Left ventricle myocardium superior (tissue), 1 donor: ENCODE measurements around the gene DCTN3. TPM values are rescaled to one million over a fixed set of nuclear protein-coding genes. Genes with fewer than 3 reads are reported as not detected.
A peak's percentile ranks its signal among the peaks of the same experiment; 100 is the strongest.

Experiments
- ATAC-seq: fragments of 200-7000 bp; cut with Tn5 transposase; one replicate; pipeline ENCODE4 v1.9.1; 2020; ENCODE audit warnings: mild to moderate bottlenecking, moderate library complexity
- DNase-seq: peaks from one replicate; pipeline ENCODE4 v3.0.0-alpha.2; 2020
- intact Hi-C: fragments of 100-400 bp; cut with micrococcal nuclease; formaldehyde crosslinking; loops from one replicate; pipeline ENCODE4 v1.11.0; 2022
- total RNA-seq: library from RNA; stranded (reverse); fragmentation: NEBNext Ultra II Directional; extraction: Animal tissue kit (Norgen Biotek cat#: 25700); gene quantifications from one replicate; pipeline ENCODE4 v1.2.1, GENCODE V29; 2021
- donor health status: DM: no; HTN: yes; CAD: no; lungs with severe emphysema.

DCTN3 gene
- total RNA-seq, 1 donor from 2014 or later = 139 TPM

DNA sequence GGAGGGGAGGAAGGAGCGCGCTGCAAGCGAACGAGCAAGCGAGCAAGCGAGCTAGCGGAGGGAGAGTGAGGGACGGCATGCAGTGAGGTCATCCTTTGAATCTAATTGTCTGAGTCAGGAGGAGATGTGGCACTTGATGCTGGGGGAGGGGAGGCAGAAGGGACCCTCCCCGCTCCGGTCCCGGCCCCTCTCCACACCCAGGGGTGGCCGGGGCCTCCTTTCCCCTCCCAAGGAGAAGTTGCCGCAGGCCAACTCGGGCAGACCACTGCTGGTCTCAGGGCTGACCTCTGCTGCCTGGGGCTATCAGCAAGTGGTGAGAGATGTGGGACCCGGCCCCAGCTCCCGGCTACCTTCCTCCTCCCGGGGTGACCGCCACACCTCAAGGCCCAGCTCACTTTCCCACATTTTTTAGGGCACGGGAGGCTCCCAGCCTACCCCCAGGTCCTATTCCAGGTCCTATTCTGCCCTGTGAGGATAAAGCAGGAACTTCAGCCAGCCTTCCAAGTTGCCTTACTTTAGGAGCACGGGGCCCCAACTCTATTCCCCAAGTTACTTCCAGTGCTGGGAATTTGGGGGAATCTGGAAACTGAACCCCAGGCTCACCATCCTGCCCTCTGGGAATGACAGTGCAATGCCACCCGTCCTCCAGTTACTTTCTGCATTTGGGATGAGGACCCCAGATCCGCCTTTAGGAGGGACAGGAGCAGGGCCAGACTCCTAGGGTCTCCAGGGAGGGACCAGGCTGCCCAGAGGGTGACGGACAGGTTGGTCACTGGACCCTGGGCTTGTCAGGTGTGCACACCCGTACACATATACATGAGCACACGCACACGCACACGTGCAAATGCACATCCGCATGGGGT lies 41.8 kb downstream of the DCTN3 start:
- intact Hi-C loops = no loop called here
- peak; percentile 51 for DNase-seq
- ATAC-seq = peak; percentile 67

DNA sequence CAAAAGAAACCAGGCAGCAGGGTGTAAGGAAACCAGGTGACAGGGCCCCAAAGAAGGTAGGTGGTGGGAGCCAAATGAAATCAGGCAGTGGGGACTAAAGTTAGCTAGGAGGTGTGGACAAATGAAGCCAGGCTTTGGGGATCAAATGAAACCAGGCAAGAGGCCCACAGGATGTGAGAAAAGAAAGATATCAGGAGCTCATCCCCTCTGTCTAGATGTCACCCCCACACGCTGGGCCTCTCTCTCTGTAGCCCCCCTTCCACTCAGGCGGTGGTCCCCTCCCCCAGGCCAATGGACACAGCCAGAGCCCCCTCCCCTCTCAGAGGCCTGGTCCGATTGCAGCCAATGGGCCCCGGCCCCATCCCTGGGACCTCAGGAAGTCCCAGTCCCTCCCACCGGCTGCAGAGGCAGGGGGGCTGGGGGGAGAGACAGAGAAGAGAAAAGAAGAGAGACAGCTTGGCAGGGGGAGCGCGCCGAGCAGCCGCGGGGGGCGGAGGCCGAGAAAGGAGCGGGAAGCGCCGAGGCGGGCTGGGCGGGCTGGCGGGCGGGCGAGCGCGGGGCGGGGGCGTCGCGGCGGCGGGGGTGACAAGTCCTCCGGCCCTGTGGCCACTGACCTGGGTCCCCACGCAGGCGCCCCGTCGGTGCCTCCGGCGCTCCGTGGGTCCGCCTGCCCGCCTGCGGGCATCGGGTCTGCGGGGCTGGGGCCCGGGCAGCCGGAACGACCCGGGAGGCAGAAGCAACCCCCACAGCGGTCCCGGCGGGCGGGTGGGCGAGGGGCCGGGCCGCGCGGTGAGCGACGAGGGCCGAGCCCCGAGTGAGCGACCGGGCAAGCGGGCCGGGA lies 42.7 kb downstream of the DCTN3 start:
- intact Hi-C loops = no loop called here
- DNase-seq (no peak), ATAC-seq (no peak)

DNA sequence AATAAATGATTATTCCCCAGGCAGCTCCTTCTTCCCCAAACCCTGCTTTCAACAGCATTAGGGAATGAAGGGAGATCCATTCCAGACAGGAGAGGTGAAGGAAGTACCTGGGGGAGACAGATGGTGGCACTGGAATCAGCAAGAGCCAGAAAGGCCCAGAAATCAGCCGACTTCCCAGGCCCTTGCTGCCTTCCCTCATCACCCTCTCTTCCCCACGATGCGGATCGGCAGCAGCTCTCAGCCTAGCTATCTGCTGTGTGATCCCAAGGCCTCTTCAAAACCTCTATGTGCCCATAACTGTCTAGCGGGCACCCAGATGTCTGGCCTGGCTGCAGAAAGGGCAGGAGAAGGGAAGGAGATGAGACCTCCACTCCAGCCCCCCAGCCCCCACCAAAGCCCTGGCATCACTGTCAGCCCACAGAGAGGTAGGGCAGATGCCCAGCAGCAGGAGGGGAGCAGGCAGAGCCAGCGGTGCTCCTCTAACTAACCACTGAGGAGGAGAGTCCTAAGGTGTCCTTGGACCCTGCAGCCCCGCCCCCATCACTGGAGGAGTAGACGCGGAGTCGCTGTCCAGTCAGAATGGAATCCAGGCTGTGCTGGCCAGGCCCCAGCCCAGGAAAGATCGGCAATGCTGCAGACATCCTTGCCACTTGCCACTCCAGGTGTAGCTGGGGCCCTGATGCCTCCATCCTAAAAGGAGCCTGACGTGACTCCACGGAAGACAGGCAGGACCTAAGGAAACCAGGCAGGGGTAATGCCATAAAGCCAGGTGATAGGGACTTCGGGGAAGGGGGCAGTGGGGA lies 43.5 kb downstream of the DCTN3 start:
- no peak for ATAC-seq
- DNase-seq = no peak
- intact Hi-C loops = no loop called here

DNA sequence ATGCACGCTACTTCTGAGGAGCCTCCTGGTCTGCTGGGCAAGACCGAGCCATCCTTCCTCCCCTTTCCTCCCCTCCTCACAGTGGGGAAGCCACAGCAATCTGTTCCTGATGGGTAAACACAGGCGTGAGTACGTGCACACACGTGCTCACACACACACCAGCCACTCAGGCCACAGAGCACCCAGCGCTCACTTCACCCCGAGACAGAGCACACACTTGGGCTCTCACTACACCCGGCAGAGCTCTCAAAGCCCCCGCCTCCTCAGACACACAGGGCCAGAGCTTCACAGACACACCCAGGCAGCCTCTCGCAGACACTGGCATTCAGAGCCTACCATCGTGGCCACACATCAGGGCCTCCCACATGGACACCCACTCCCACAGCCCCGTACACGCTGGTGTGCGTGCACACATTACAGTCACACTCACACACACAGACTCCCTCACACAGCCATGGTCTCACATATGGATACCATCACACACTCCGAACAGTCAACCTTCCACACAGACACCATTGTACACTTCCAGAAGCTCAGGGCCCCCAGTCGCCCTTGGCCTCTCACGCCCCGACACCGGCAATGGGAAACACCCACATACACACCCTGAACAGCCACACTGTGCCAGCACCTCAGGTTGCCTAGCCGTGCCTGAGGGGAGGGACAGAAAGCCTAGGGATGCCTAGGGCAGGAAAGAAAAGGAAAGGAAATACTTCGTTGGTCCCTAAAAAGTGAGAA lies 44.3 kb downstream of the DCTN3 start:
- intact Hi-C loops = no loop called here
- ATAC-seq (no peak), DNase-seq (no peak)

DNA sequence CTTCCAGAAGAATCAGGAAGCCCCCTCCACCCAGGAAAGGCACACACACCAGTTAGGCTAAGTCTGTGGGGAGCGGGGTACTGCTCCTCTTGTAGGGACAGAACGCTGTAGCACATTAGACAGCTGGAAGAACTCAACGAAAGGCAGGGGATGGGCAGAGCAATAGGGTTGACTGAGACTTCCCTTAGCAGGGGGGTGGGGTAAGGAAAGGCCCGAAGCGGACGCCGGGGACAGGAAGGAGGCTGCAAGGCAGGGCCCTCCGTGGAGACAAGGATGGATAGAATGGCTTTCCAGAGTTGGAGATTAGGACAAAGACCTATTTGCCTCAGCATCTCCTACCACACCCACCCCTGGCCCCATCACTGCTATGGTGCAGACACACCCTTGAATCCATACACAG lies 45.1 kb downstream of the DCTN3 start:
- DNase-seq (no peak), ATAC-seq (no peak)
- intact Hi-C loops = no loop called here

DNA sequence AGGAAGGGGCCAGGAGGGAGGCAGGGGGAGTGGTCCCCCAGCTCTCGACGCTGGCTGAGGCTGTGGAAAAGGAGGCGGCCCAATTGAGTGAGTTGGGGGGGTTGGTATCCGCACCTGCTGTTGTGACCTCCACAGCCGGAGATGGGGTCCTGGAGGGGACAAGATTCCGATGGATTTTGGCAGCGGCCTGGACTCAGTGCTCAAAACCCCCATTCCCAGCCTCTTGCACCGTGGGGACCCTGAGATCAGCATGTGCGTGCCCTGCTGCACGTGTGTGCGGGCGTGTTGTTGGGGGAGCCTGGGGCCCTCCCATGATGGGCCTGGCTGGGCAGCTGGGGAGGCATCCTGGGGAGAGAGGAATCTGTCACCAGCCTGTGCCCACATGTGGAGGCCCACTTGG lies 45.7 kb downstream of the DCTN3 start:
- intact Hi-C loops = no loop called here
- no peak for DNase-seq
- ATAC-seq = no peak

DNA sequence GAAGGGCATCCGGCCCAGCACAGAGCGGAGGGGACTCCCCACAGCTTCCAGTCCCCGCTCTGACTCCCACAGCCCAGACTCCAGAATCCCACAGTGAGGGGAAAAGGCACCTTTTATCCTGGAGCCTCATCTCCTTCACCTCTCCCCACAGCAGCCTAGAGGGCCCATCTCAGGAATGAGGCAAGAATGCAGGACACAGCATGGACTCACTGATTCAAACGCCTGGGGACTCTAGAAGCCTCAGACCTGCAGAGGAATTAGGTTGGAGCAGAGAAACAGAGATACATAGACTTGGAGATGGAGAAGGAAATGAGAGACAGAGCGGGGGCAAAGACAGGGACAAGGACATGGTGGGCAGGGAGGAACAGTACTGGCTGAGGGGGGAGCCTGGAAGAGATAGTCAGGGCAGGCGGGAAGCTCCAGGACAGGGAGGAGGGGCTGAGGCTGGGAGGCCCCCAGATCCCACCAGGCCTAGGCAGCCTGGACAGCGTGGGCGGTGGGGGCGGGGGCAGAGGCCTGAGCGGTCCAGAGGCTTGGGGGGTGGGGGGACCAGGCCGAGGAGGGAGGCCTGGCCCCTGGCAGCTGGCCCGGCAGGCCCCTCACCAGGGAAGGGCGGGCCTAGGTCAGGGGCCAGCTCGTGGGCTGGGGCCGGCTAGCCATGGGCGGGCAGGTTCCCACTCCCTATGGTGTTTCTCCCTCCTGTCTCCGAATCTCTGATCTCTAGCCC lies 46.5 kb downstream of the DCTN3 start:
- no peak for ATAC-seq
- intact Hi-C loops = no loop called here
- DNase-seq = no peak

DNA sequence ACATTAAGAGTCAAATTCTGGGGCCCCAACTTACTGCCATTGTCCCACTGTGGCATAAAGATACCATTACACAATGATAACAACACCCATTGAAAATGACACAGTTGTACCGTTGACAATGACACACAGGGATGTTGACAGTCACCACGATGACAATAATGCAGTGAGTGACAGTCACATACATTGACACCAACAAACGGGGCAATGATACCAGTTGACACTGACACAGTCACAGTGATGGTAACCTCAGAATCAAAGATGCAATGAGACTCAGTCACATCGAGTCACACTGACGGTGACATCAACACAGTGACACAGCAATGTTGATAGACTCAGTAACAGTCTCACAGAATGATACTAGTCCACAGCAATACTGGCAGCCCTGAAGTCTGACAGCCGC lies 47.7 kb downstream of the DCTN3 start:
- DNase-seq (no peak), ATAC-seq (no peak)
- intact Hi-C loops = no loop called here

DNA sequence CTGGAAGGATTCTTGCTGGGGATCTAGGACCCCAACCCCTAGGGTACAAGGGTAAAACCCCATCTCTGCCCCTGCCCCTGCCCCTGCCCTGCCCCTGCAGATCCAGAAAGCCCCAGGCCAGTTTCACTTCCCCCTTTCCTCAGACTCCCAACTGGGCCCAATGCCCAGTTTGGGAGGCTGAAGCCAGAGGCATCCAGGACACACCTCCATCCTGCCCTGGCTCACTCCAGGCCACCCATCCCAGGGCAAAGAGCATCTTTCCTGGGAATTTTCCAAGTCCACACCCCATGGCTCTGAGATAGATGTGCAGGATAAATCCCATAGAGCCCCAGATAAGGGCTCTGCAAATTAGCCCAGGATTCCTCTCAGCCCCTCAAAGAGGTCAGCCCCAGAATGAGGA lies 48.2 kb downstream of the DCTN3 start:
- no peak for ATAC-seq
- no peak for DNase-seq
- intact Hi-C loops = no loop called here

DNA sequence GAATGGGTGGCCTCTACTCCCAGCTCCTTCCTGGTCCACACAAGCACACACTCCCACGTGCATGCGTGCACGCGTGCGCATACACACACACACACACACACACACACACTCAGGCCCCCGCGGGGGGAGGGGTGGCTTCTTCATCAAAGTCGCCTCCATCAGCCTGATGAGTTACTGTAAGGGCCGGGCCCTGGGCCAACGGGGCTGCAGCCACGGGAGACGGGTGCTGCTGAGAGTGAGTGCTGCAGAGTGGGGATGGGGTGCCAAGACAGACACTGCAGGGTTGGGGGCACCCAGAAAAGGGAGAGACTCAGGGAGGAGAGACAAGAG lies 48.8 kb downstream of the DCTN3 start:
- no peak for DNase-seq
- no peak for ATAC-seq
- intact Hi-C loops = no loop called here

DNA sequence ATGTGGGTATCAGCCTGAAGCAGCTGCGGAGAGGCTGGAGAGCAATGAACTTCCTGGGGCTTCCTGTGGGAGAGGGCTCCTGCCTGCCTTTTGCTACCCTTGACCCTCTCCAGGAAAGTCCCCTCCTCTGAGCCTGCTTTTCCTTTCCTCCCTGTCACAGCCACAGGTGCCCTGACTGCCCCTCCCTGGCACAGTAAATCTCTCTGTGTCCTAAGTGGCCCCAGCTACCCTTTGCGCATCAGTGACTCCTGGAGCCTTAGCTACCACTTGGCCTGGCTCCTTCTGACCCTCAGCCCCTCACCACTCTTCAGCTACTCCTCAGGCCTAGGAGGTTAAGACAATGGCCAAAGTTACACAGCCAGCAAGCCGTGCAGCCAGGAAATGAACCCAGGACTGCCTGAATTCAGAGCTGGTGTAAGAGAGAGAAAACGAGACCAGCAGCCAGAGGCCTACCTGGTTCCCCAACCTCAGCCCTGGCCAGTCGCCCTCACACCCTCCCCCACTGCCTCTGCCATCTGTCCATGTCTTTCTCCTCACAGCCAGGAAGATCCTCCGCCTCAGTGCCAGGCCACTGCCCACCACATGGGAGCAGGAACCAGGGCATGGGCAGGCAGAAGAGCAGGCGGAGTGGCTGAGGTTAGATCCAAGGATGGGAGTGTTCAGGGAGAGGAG lies 49.4 kb downstream of the DCTN3 start:
- ATAC-seq (no peak), DNase-seq (no peak)
- intact Hi-C loops = no loop called here

DNA sequence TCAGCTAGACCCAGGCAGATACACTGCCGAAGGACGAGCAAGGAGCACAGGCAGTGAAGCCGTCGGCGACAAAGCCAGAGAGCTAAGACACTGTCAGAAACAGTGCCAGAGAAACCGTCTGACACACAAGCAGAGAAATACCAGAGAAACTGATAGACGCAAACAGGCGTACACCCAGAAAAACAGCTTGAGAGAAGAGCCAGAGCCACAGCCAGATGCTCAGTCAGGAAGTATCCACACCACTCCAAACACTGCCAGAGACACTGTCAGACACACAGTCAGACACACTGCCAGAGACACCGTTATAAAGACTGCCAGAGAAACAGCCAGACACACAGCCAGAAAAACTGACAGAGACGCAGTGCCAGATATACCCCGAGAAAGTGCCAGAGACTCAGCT lies 49.9 kb downstream of the DCTN3 start:
- intact Hi-C loops = no loop called here
- ATAC-seq = no peak
- no peak for DNase-seq

DNA sequence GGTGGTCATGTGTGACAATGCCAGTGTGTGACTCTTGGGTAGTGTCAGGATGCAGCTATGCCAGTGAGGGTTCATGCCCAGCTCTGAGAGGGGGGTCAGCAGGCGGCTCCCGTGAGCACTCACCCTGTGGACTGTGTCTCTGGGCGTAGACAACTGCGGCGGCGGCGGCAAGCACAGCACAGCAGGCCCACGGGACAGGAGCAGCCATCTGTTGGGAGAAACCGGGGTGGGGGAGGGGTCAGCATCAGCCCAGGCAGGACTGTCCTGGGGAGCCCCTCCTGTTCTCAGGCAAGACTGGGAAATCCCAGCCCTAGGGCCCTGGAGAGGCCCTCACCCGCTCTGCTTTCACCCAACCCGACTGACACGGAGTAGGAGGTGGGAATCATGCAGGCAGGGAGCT lies 51.5 kb downstream of the DCTN3 start:
- DNase-seq = no peak
- intact Hi-C loops = no loop called here
- ATAC-seq = no peak

DNA sequence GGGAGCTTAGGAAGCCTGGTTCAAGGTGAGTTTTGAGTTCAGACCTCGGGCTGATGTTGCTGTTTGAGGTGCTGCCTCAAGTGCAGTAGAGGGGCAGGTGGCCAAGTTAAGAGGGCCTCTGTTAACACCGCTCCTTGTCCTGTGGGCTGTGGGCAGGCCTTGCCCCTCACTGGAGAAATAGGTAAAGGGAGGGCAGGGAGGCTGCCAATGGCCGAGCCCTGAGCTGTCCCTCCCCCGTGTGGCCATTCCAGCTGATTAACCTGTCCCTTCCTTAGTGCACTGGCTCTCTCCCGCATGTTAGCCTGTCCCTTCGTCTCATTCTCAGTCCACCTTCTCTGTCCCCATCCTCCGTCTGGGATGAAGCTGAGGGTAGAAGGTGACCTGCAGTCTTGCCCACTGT lies 52.2 kb downstream of the DCTN3 start:
- intact Hi-C loops = no loop called here
- DNase-seq (no peak), ATAC-seq (no peak)

DNA sequence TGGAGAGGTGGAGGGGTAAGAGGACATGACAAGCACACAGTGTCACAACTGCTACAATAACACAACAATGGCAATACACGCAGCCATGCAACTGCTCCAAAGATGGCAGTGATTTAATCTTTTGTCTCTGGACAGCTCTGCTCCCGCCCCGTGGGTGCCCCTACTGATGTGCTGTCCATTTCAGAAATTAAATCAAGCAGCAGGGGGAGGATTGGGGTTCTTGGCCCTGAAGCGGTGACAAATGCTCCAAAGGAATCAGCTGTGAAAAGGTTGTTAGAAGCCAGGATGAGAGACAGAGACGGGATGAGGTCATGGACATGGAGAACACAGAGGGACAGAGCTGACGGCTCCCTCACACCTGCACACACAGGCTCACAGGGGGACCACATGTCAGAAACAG lies 53.3 kb downstream of the DCTN3 start:
- no peak for ATAC-seq
- intact Hi-C loops = no loop called here
- no peak for DNase-seq

DNA sequence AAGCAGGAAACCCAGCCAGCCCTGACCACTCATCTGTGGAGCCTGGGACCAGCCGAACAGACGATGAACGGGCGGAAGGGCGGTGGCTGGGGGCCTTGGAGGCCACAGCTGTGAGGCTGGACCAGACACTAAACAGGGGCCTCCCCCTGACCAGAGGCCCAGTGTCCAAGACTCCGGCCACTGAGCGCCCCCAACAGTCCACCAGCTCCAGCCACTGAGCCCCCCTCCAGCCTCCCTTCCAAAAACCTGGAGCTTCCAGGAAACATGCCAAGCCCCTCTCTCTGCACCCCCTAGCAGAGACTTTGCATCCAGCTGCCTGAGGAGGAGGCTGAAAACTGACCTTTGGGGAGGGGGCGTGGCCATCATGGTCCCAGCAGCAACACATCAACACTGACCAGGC lies 54.0 kb downstream of the DCTN3 start:
- ATAC-seq = no peak
- DNase-seq = no peak
- intact Hi-C loops = no loop called here

DNA sequence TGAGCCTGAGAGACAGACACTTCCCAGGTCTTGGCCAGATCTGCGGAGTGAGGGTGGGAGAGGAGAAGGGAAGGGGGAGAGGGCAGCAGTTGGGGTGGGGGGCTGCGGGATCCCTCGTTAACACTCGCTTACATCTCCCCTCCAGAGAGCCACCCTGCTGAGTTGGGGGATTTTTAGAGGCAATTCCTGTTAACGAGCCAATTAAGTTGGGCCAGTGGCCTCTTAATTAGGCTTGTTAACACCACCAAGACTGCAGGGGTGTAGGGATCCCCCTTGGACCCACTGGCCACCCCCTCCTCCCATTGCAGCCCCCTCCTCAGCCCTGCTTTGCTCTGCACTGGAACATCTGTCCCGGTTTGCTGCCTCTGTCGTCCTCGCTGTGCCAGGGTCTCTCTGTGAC lies 54.4 kb downstream of the DCTN3 start:
- no peak for ATAC-seq
- intact Hi-C loops = no loop called here
- no peak for DNase-seq

DNA sequence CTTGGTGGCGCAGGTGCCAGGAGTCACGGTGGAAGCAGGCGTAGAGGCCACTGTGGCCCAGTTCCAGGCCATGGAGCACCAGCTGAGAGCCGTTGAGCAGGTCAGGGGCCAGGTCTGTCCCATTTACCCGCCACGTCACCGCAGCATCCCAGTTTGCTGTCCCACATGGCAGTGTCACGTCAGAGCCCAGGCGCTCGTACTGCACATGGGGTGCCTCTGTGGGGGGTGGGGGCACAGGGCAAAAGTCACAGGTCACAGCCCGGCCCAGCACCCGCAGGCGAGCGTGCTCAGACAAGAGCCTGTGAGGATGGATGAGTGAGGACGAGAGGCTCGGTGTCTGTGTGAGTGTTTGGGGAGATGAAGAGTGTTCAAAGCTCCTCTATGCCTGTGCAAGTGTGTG lies 55.7 kb downstream of the DCTN3 start:
- intact Hi-C loops = no loop called here
- DNase-seq (no peak), ATAC-seq (no peak)
